Adrenal gland (tissue), 12 donors: ENCODE data around the gene TPBG. TPM values are rescaled to one million over a fixed set of nuclear protein-coding genes. Genes with fewer than 3 reads are reported as not detected.

Source experiments
- DNase-seq, 7 donors: peaks; one replicate each; pipeline ENCODE4 v3.0.0-alpha.2; 2019 to 2020
- H3K27ac ChIP-seq, 5 donors: fragments of 200-600 bp; sonication (generic) in 4 of 5; 1 replicate in 3 of 5; 2 replicates in 2 of 5; pipeline versions ENCODE4 v1.5.1 to v1.8.0; 2016 to 2020; ENCODE audit warnings: mild to moderate bottlenecking in 1 of 5
- H3K27me3 ChIP-seq: fragments of 200-600 bp; 2 replicates; pipeline ENCODE4 v1.8.0; 2021
- H3K36me3 ChIP-seq, 2 donors: fragments of 200-600 bp; replicated peaks in 1 of 2; 1 replicate in 1 of 2; 2 replicates in 1 of 2; pipeline versions ENCODE4 v1.5.1 to v1.8.0; 2018 to 2022
- H3K4me1 ChIP-seq, 2 donors: fragments of 200-600 bp; replicated peaks in 1 of 2; 1 replicate in 1 of 2; 2 replicates in 1 of 2; pipeline versions ENCODE4 v1.5.1 to v1.8.0; 2018 to 2021
- H3K4me3 ChIP-seq, 4 donors: fragments of 200-600 bp; sonication (generic) in 3 of 4; one replicate each; pipeline ENCODE4 v1.5.1; 2016 to 2018
- H3K9me3 ChIP-seq, 3 donors: fragments of 200-600 bp; sonication (generic) in 1 of 3; replicated peaks in 1 of 3; 1 replicate in 2 of 3; 2 replicates in 1 of 3; pipeline versions ENCODE4 v1.5.1 to v1.8.0; 2016 to 2021
- POLR2A ChIP-seq, 2 donors: fragments of 450-650 bp; IDR thresholded peaks; one replicate each; pipeline ENCODE4 v1.6.1; 2017; ENCODE audit warnings: antibody characterized with exemption in 2 of 2, mild to moderate bottlenecking in 2 of 2, moderate library complexity in 1 of 2
- WGBS, 4 donors: extraction: QIAGEN DNeasy Blood & Tissue Kit in 2 of 4; methylation state at CpG; one replicate each; pipeline versions ENCODE4 v1.1.5 to v1.1.7; 2013 to 2017; 5-methylcytosine and 5-hydroxymethylcytosine counted together
- intact Hi-C, 2 donors: fragments of 100-400 bp; cut with DNase I; formaldehyde crosslinking; loops; one replicate each; pipeline versions ENCODE4 v1.14.1 to v1.15.0; 2022 to 2023
- polyA plus RNA-seq, 3 donors: library from polyadenylated mRNA; stranded (reverse); fragments of 200-250 nt in 2 of 3; fragments of 350-450 nt in 1 of 3; fragmentation: Illumina TruSeq in 1 of 3; extraction: RNeasy Lipid Tissue Mini Kit (QIAGEN cat#74804) in 1 of 3; gene quantifications; one replicate each; pipeline ENCODE4 v1.2.3, GENCODE V29; 2013 to 2014
- total RNA-seq, 9 donors: library from RNA; depleted of rRNA in 4 of 9; stranded (reverse); fragments of >200 nt in 4 of 9; fragments of 120-200 nt in 1 of 9; fragmentation: NEBNext Ultra II Directional in 1 of 9; extraction: Animal tissue kit (Norgen Biotek cat#: 25700) in 1 of 9; gene quantifications; one replicate each; pipeline versions ENCODE4 v1.1.0 to v1.2.4, GENCODE V29; 2013 to 2023
- TF ChIP-seq, protein P1 (sequence below), 6 experiments: fragments of 450-650 bp in 4 of 6; fragments of 200-600 bp in 2 of 6; sonication (generic) in 1 of 6; IDR thresholded peaks; 1 replicate in 5 of 6; 2 replicates in 1 of 6; pipeline versions ENCODE4 v1.5.1 to v1.8.0; 2016 to 2021; ENCODE audit warnings: antibody characterized with exemption in 6 of 6, mild to moderate bottlenecking in 2 of 6, moderate library complexity in 1 of 6
- donor health status: healthy with polysubstance abuse.
- donor health status: Bipolar disorder and iron deficiency.
- donor health status: DM: yes; HTN: yes; CAD: no.
- donor health status: DM: no; HTN: no; CAD: no.
- donor health status: DM: no; HTN: no; CAD: no.
- donor health status: DM: yes; HTN: yes; CAD: no.

TPBG gene
- total and polyA plus RNA-seq, 12 donors: 1.2 to 10.2 (median 3.7) TPM

DNA sequence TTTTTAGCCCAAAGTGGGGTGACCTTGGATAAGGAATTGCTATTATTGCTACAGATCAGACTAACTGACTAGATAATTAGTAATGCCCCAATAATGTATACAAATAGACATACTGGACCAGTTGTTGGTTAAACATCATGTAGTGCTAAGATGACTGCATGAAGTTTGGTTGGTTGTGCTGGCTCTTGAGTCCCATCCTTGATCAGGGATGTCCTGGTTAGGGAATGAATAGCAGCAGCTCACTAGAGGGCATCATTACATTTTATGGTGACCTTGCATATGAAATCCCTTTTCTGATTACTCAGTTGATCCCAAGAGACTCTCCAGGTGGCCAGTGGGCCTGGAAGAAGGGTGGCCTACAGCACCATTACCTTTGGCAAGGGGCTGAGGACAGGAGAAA is 10.9 kb downstream of the TPBG start:
- TF ChIP-seq POLR2A (IDR thresholded peaks at IDR 0.05): no peak
- TF ChIP-seq, protein P1, sequence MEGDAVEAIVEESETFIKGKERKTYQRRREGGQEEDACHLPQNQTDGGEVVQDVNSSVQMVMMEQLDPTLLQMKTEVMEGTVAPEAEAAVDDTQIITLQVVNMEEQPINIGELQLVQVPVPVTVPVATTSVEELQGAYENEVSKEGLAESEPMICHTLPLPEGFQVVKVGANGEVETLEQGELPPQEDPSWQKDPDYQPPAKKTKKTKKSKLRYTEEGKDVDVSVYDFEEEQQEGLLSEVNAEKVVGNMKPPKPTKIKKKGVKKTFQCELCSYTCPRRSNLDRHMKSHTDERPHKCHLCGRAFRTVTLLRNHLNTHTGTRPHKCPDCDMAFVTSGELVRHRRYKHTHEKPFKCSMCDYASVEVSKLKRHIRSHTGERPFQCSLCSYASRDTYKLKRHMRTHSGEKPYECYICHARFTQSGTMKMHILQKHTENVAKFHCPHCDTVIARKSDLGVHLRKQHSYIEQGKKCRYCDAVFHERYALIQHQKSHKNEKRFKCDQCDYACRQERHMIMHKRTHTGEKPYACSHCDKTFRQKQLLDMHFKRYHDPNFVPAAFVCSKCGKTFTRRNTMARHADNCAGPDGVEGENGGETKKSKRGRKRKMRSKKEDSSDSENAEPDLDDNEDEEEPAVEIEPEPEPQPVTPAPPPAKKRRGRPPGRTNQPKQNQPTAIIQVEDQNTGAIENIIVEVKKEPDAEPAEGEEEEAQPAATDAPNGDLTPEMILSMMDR (IDR thresholded peaks at IDR 0.05): no peak

DNA sequence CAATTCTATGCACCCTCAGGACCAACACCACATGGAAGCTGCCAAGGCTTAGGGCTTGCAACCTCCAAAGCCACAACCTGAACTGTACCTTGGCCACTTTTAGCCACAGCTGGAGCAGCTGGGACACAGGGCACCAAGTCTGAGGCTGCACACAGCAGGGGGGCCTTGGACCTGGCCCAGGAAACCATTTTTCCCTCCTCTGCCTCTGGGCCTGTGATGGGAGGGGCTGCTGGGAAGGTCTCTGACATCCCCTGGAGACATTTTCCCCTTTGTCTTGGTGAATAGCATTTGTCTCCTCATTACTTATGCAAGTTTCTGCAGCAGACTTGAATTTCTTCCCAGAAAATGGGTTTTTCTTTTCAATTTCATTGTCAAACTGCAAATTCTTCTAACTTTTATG is 13.0 kb downstream of the TPBG start:
- intact Hi-C loops: no loop called here
- no peak for TF ChIP-seq POLR2A (IDR thresholded peaks at IDR 0.05)
- TF ChIP-seq, protein P1 (IDR thresholded peaks at IDR 0.05): no peak
- Histone ChIP-seq H3K36me3 (no peaks in the 10 kb centered on the region), H3K4me1 (no peaks in the 10 kb centered on the region), H3K27ac (no peak overlapping the region), H3K9me3 (no peaks in the 10 kb centered on the region), H3K4me3 (no peak overlapping the region), H3K27me3 (no peaks in the 10 kb centered on the region)
- DNase-seq: no peak

More for the DNA sequence above, 10.9 kb downstream of the TPBG start:
- no peak overlapping the region for H3K27ac ChIP-seq
- H3K27me3 ChIP-seq: no peaks in the 10 kb centered on the region
- intact Hi-C loops: no loop called here
- H3K4me3 ChIP-seq: no peak overlapping the region
- no peaks in the 10 kb centered on the region for H3K4me1 ChIP-seq
- no peak for DNase-seq
- no peaks in the 10 kb centered on the region for H3K9me3 ChIP-seq
- no peaks in the 10 kb centered on the region for H3K36me3 ChIP-seq

DNA sequence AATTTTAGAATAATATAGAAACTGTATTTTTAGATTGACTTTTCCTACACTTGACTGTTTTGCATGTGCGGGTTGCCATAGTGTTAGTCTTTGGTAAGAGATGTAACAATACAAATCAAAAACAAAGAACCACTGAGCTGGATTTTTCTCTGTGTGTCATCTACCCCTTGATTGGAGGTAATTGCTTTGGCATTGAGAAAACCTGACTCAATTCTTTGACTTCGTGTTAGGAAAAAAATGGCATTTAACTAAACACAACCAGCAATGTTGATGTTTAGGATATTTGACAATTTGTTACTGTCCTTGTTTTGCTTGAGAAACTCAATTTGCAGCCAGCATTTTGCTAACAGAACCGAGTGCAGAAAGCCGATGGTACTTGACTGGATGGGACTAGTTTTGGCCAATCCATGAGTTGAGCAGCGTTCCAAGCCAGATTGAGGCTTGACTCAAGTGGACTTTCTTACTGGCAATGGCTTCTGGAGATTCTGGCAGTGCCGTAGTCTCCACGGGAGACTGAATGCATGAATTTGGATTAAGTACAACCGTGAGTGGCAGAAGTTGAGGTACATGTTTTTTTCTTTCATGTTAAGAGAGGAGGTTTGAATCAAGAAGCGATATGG is 17.1 kb downstream of the TPBG start:
- Histone ChIP-seq H3K27ac (no peak overlapping the region), H3K36me3 (no peaks in the 10 kb centered on the region), H3K4me1 (no peaks in the 10 kb centered on the region), H3K9me3 (no peaks in the 10 kb centered on the region), H3K4me3 (no peak overlapping the region), H3K27me3 (no peaks in the 10 kb centered on the region)
- 79 to 84% (median 82%) methylated on average over 9 of the region's 9 CpGs for WGBS, 4 donors
- TF ChIP-seq, protein P1 (IDR thresholded peaks at IDR 0.05): no peak
- TF ChIP-seq POLR2A (IDR thresholded peaks at IDR 0.05): no peak
- intact Hi-C loops: no loop called here
- DNase-seq: no peak

DNA sequence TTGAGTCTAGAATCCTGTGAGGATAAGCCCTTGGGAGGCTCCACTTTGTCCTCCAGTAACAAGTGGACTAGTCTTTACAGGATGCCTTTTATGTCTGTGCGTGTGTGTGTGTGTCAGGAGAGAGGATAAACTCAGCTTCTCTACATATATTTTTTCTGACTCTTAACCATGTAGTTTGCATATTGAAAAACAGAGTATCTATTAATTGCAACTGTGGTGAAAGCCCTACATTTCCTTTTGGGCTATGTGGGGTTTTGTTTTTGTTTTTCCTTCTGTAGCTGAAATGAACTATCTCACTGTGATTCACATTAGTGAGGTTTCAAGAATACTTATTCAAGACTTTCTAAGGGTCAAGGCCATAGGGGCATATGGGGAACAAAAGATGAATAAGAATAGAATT is 17.7 kb downstream of the TPBG start:
- DNase-seq: no peak
- no peak for TF ChIP-seq POLR2A (IDR thresholded peaks at IDR 0.05)
- TF ChIP-seq, protein P1 (IDR thresholded peaks at IDR 0.05): no peak
- WGBS, 4 donors: 91 to 100% (median 94%) methylated on average over 1 of the region's 1 CpG
- Histone ChIP-seq H3K9me3 (no peaks in the 10 kb centered on the region), H3K36me3 (no peaks in the 10 kb centered on the region), H3K4me1 (no peaks in the 10 kb centered on the region), H3K27ac (no peak overlapping the region), H3K27me3 (no peaks in the 10 kb centered on the region), H3K4me3 (no peak overlapping the region)
- intact Hi-C loops: no loop called here
